Thymus (tissue), 11 donors: ENCODE results near the gene GREM2. TPM values are rescaled to one million over a fixed set of nuclear protein-coding genes. Genes with fewer than 3 reads are reported as not detected.

ENCODE experiments used
- DNase-seq, 9 donors: peaks; one replicate each; pipeline ENCODE4 v3.0.0-alpha.2; 2013; ENCODE audit warnings: low spot score in 9 of 9, low read depth in 6 of 9, missing footprints in 1 of 9
- H3K27ac ChIP-seq, 2 donors: one replicate each; pipeline ENCODE4 v1.5.1; 2013; ENCODE audit warnings: control low read depth in 1 of 2, low read depth in 1 of 2, low read length in 1 of 2, mild to moderate bottlenecking in 1 of 2, moderate library complexity in 1 of 2
- H3K27me3 ChIP-seq, 2 donors: one replicate each; pipeline ENCODE4 v1.5.1; 2013; ENCODE audit warnings: low read length in 1 of 2; ENCODE audit not compliant: control insufficient read depth in 2 of 2, insufficient read depth in 1 of 2
- H3K36me3 ChIP-seq, 2 donors: one replicate each; pipeline ENCODE4 v1.5.1; 2013; ENCODE audit warnings: low read length in 1 of 2, mild to moderate bottlenecking in 1 of 2, moderate library complexity in 1 of 2; ENCODE audit not compliant: control insufficient read depth in 2 of 2, insufficient read depth in 2 of 2
- H3K4me1 ChIP-seq, 2 donors: one replicate each; pipeline ENCODE4 v1.5.1; 2013; ENCODE audit warnings: low read length in 2 of 2; ENCODE audit not compliant: control insufficient read depth in 2 of 2, insufficient read depth in 2 of 2
- H3K4me3 ChIP-seq, 2 donors: one replicate each; pipeline ENCODE4 v1.5.1; 2013; ENCODE audit warnings: low read length in 2 of 2, control low read depth in 1 of 2, mild to moderate bottlenecking in 1 of 2
- H3K9me3 ChIP-seq, 2 donors: one replicate each; pipeline ENCODE4 v1.5.1; 2013; ENCODE audit warnings: low read length in 1 of 2, mild to moderate bottlenecking in 1 of 2; ENCODE audit not compliant: control insufficient read depth in 2 of 2, insufficient read depth in 1 of 2
- WGBS: extraction: QIAGEN DNeasy Blood & Tissue Kit; methylation state at CpG from one replicate; pipeline ENCODE4 v1.1.7; 2013; 5-methylcytosine and 5-hydroxymethylcytosine counted together
- polyA plus RNA-seq: library from polyadenylated mRNA; stranded (reverse); fragments of 200-250 nt; gene quantifications from one replicate; pipeline ENCODE4 v1.2.3, GENCODE V29; 2013
- total RNA-seq: library from RNA; stranded (reverse); fragments of 120-200 nt; gene quantifications from one replicate; pipeline ENCODE4 v1.2.4, GENCODE V29; 2013
- donor health status: healthy.

GREM2 gene
- total and polyA plus RNA-seq, 2 donors = 0.09 TPM; not detected in 1

DNA sequence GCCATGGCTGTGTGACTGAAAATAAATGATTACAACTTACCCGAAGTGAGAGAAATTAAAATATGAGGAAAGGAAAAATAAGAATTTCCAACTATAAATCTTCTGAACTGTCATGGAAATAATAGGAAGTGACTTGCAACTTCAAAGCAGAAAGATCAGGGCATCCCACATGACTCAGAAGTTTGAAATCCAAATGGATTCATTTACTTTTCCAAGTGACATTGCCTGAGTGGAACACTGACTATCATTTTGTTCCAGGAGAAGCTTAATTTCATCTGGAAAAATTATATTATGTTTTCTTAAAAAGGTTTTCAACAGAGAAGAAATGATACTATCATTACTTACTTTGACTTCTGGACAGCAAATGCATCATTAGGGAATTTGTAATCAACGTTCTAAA lies 110.8 kb downstream of the GREM2 start:
- 70% methylated on average over 2 of the region's 2 CpGs for WGBS
- H3K4me3 ChIP-seq = no peak overlapping the region
- H3K27me3 ChIP-seq = no peaks in the 10 kb centered on the region
- no peak overlapping the region for H3K27ac ChIP-seq
- H3K4me1 ChIP-seq = no peaks in the 10 kb centered on the region
- no peak for DNase-seq
- no peaks in the 10 kb centered on the region for H3K36me3 ChIP-seq
- H3K9me3 ChIP-seq = no peaks in the 10 kb centered on the region

- H3K27me3 ChIP-seq = no peaks in the 10 kb centered on the region
- H3K36me3 ChIP-seq = no peaks in the 10 kb centered on the region
- H3K4me1 ChIP-seq = no peaks in the 10 kb centered on the region
- no peak overlapping the region for H3K4me3 ChIP-seq
- 94% methylated on average over 4 of the region's 4 CpGs for WGBS
- no peak for DNase-seq
- H3K27ac ChIP-seq = no peak overlapping the region
- H3K9me3 ChIP-seq = no peaks in the 10 kb centered on the region
Measured at GRCh38 chr1:240500647-240501046, 111.3 kb downstream of the GREM2 start.

GRCh38 chr1:240499012-240499411 lies 112.9 kb downstream of the GREM2 start:
- no peak for DNase-seq
- no peak overlapping the region for H3K27ac ChIP-seq
- H3K36me3 ChIP-seq = no peaks in the 10 kb centered on the region
- no peaks in the 10 kb centered on the region for H3K9me3 ChIP-seq
- H3K4me3 ChIP-seq = no peak overlapping the region
- WGBS = 44% methylated on average over 2 of the region's 2 CpGs
- H3K27me3 ChIP-seq = no peaks in the 10 kb centered on the region
- H3K4me1 ChIP-seq = no peaks in the 10 kb centered on the region

- no peak for DNase-seq
- Histone ChIP-seq H3K27ac (no peak overlapping the region), H3K36me3 (no peaks in the 10 kb centered on the region), H3K4me3 (no peak overlapping the region), H3K4me1 (no peaks in the 10 kb centered on the region), H3K9me3 (peaks cover 0 to 3% of the 10 kb centered on the region in 2 donors), H3K27me3 (no peaks in the 10 kb centered on the region)
- 94% methylated on average over 8 of the region's 8 CpGs for WGBS
Measured at GRCh38 chr1:240498335-240498734, 113.6 kb downstream of the GREM2 start.

- H3K4me1 ChIP-seq = no peaks in the 10 kb centered on the region
- no peak overlapping the region for H3K27ac ChIP-seq
- H3K9me3 ChIP-seq = peaks cover 0 to 6% of the 10 kb centered on the region in 2 donors
- H3K36me3 ChIP-seq = no peaks in the 10 kb centered on the region
- 77% methylated on average over 4 of the region's 4 CpGs for WGBS
- no peak overlapping the region for H3K4me3 ChIP-seq
- H3K27me3 ChIP-seq = peaks cover 0 to 4% of the 10 kb centered on the region in 2 donors
- DNase-seq = no peak
Measured at GRCh38 chr1:240497908-240498307, 114.0 kb downstream of the GREM2 start.

DNA sequence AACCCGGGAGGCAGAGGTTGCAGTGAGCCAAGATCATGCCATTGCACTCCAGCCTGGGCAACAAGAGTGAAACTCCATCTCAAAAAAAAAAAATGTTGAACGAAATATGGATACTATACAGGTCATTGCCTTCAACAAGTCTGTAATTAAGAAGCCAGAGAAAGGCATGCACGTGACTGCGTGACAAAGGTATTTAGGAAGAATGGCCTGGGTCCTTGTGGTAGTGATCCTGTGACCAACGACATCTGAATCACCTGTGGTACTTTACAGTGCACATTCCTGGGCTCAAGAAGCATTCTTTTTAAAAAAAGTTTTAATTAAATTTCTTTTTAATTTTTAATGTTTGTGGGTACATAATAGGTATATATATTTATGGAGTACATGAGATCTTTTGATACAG lies 115.0 kb downstream of the GREM2 start:
- WGBS = 95% methylated on average over 5 of the region's 5 CpGs
- H3K4me3 ChIP-seq = no peak overlapping the region

DNA sequence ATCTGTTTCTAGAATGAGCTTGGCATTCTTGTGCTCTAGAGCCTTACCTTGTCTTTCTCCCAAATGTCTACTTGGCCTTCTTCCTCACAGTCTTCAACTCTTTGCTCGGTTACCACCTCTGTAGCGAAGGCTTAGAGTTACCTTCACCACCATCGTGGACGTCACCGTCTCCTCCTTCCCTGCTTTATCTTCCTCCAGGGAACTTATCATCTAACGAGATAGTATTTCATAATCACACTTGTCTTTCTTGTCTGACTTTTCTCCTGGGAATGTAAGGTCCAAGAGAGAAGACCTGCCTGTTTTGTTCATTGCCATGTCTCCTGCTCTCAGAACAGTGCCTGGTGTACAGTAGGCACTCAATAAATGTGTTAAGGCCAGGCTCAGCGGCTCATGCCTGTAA lies 115.6 kb downstream of the GREM2 start:
- H3K9me3 ChIP-seq = peaks cover 0 to 6% of the 10 kb centered on the region in 2 donors
- no peak overlapping the region for H3K4me3 ChIP-seq
- 92% methylated on average over 7 of the region's 7 CpGs for WGBS

More for the DNA sequence above, 115.0 kb downstream of the GREM2 start:
- no peak overlapping the region for H3K27ac ChIP-seq
- no peaks in the 10 kb centered on the region for H3K36me3 ChIP-seq
- peaks cover 0 to 7% of the 10 kb centered on the region in 2 donors for H3K27me3 ChIP-seq
- H3K9me3 ChIP-seq = peaks cover 0 to 6% of the 10 kb centered on the region in 2 donors
- no peaks in the 10 kb centered on the region for H3K4me1 ChIP-seq
- DNase-seq = no peak

GRCh38 chr1:240495601-240496000 lies 116.4 kb downstream of the GREM2 start:
- no peak for DNase-seq
- Histone ChIP-seq H3K4me1 (no peaks in the 10 kb centered on the region), H3K9me3 (peaks cover 0 to 6% of the 10 kb centered on the region in 2 donors), H3K4me3 (no peak overlapping the region), H3K27ac (no peak overlapping the region), H3K36me3 (no peaks in the 10 kb centered on the region), H3K27me3 (peaks cover 0 to 7% of the 10 kb centered on the region in 2 donors)
- WGBS = 92% methylated on average over 4 of the region's 4 CpGs

More for the DNA sequence above, 115.6 kb downstream of the GREM2 start:
- H3K36me3 ChIP-seq = no peaks in the 10 kb centered on the region
- DNase-seq = no peak
- H3K27ac ChIP-seq = no peak overlapping the region
- peaks cover 0 to 7% of the 10 kb centered on the region in 2 donors for H3K27me3 ChIP-seq
- no peaks in the 10 kb centered on the region for H3K4me1 ChIP-seq

DNA sequence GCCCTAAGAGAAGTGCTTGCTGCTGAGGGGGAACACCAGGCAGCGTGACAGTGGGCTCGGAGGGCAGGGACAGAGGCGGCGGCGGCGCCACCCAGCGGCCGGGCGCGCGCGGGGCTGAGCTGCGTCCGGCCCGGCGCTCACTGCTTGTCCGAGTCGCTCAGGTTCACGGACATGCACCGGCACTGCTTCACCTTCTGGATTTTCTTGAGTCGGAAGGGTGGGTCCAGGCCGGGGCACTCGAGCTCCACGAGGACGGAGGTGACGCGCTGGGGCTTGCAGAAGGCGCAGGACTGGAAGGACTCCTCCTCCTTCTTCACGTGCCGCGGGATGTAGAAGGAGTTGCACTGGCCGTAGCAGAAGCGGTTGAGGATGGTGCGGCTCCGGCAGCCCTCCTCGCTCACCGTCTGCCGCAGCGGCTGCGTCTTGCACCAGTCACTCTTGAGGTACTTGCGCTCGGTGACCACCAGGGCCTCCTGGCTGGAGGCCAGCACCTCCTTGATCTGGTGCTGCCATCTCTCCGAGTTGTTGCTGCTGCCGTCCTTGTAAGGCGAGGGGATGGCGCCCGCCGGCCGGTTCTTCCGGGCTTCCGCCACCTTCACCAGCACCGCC lies 119.0 kb downstream of the GREM2 start:
- H3K4me1 ChIP-seq = no peaks in the 10 kb centered on the region
- no peak overlapping the region for H3K4me3 ChIP-seq
- H3K27ac ChIP-seq = no peak overlapping the region
- whole genome bisulfite sequencing = 44% methylated on average over 52 of the region's 52 CpGs
- no peak for DNase-seq
- peaks cover 0 to 7% of the 10 kb centered on the region in 2 donors for H3K27me3 ChIP-seq
- H3K9me3 ChIP-seq = peaks cover 0 to 6% of the 10 kb centered on the region in 2 donors
- no peaks in the 10 kb centered on the region for H3K36me3 ChIP-seq
